ENCODE measurements around the gene LRRC23.
A peak's percentile ranks its signal among the peaks of the same experiment; 100 is the strongest.
"Not testable (repeated sequence)": the region's sequence is repeated elsewhere in the genome, so short reads cannot be mapped to it uniquely, and the experiment has no call there.

Gene LRRC23

GRCh38 chr12:6904280-6905276 is at the start of gene LRRC23:
TSS of gene LRRC23 (plus strand) at chr12:6904822. CDS start at chr12:6905634, 812 bp downstream.
- Histone ChIP-seq H3K4me1 (ENCODE audit: control insufficient read depth, low read depth, low read length) (peaks cover 12% of the 10 kb centered on the region), H3K27ac (ENCODE audit: low read length) (peak within 1 kb of the TSS; percentile 94), H3K9ac (ENCODE audit: low read length) (peak within 1 kb of the TSS; percentile 90), H3K27me3 (ENCODE audit: control insufficient read depth, insufficient read depth, low read length) (peaks cover 4% of the 10 kb centered on the region), H3K9me3 (ENCODE audit: control insufficient read depth, low read depth, low read length) (no peaks in the 10 kb centered on the region), H3K4me3 (ENCODE audit: low read length) (peak within 1 kb of the TSS; percentile 71), H3K36me3 (ENCODE audit: control insufficient read depth, low read depth, low read length) (no peaks in the 10 kb centered on the region)

GRCh38 chr12:6855322-6855721 is 49.3 kb upstream of the LRRC23 start:
- Histone ChIP-seq H3K27ac (ENCODE audit: low read length) (no peak overlapping the region), H3K9me3 (ENCODE audit: control insufficient read depth, low read depth, low read length) (no peaks in the 10 kb centered on the region), H3K4me3 (ENCODE audit: low read length) (no peak overlapping the region), H3K4me1 (ENCODE audit: control insufficient read depth, low read depth, low read length) (peaks cover 4% of the 10 kb centered on the region), H3K27me3 (ENCODE audit: control insufficient read depth, insufficient read depth, low read length) (no peaks in the 10 kb centered on the region), H3K9ac (ENCODE audit: low read length) (no peak overlapping the region), H3K36me3 (ENCODE audit: control insufficient read depth, low read depth, low read length) (peaks cover 38% of the 10 kb centered on the region)

GRCh38 chr12:6858799-6859198 is 45.8 kb upstream of the LRRC23 start:
- H3K36me3 ChIP-seq (ENCODE audit: control insufficient read depth, low read depth, low read length): peaks cover 69% of the 10 kb centered on the region
- H3K9ac ChIP-seq (ENCODE audit: low read length): no peak overlapping the region
- no peak overlapping the region for H3K27ac ChIP-seq (ENCODE audit: low read length)
- H3K9me3 ChIP-seq (ENCODE audit: control insufficient read depth, low read depth, low read length): no peaks in the 10 kb centered on the region
- no peak overlapping the region for H3K4me3 ChIP-seq (ENCODE audit: low read length)
- no peaks in the 10 kb centered on the region for H3K4me1 ChIP-seq (ENCODE audit: control insufficient read depth, low read depth, low read length)
- H3K27me3 ChIP-seq (ENCODE audit: control insufficient read depth, insufficient read depth, low read length): no peaks in the 10 kb centered on the region

DNA sequence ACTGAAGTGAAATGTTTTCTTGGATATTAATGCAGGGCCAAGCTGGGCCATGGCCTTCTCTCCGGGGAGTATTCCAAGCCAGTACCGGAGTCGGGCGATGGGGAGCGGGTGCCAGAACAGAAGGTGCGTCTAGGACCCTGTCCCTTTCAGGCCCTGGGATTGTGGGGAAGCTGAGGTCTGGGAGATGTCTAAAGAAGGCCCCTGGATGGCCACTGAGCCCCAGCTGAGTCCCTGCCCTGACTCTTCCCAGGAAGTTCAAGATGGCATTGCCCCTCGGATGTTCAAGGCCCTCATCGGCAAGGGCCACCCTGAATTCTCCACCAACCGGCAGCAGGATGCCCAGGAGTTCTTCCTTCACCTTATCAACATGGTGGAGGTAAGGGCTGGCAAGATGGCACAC is 44.5 kb upstream of the LRRC23 start:
- Histone ChIP-seq H3K27me3 (ENCODE audit: control insufficient read depth, insufficient read depth, low read length) (no peaks in the 10 kb centered on the region), H3K4me1 (ENCODE audit: control insufficient read depth, low read depth, low read length) (no peaks in the 10 kb centered on the region), H3K9ac (ENCODE audit: low read length) (no peak overlapping the region), H3K4me3 (ENCODE audit: low read length) (no peak overlapping the region), H3K36me3 (ENCODE audit: control insufficient read depth, low read depth, low read length) (peaks cover 78% of the 10 kb centered on the region), H3K9me3 (ENCODE audit: control insufficient read depth, low read depth, low read length) (no peaks in the 10 kb centered on the region), H3K27ac (ENCODE audit: low read length) (no peak overlapping the region)

GRCh38 chr12:6860942-6861341 is 43.7 kb upstream of the LRRC23 start:
- Histone ChIP-seq H3K27ac (ENCODE audit: low read length) (no peak overlapping the region), H3K9ac (ENCODE audit: low read length) (no peak overlapping the region), H3K9me3 (ENCODE audit: control insufficient read depth, low read depth, low read length) (no peaks in the 10 kb centered on the region), H3K4me1 (ENCODE audit: control insufficient read depth, low read depth, low read length) (peaks cover 5% of the 10 kb centered on the region), H3K36me3 (ENCODE audit: control insufficient read depth, low read depth, low read length) (peaks cover 79% of the 10 kb centered on the region), H3K27me3 (ENCODE audit: control insufficient read depth, insufficient read depth, low read length) (no peaks in the 10 kb centered on the region), H3K4me3 (ENCODE audit: low read length) (no peak overlapping the region)

DNA sequence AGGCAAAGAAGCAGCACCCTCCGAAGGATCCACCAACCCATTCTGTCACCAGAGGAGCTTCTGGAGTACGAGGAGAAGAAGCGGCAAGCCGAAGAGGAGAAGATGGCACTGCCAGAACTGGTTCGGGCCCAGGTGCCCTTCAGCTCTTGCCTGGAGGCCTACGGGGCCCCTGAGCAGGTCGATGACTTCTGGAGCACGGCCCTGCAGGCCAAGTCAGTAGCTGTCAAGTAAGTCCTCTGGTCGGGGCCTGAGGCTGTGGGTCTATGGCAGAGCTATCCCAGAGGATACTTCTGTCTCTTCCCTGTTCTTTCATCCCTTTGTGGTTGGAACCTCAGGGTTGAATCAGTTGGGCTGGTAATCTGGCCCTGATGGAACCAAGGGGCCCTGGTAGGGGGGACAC is 43.2 kb upstream of the LRRC23 start:
- H3K36me3 ChIP-seq (ENCODE audit: control insufficient read depth, low read depth, low read length): peaks cover 75% of the 10 kb centered on the region
- no peaks in the 10 kb centered on the region for H3K9me3 ChIP-seq (ENCODE audit: control insufficient read depth, low read depth, low read length)
- H3K4me1 ChIP-seq (ENCODE audit: control insufficient read depth, low read depth, low read length): peaks cover 9% of the 10 kb centered on the region
- H3K27ac ChIP-seq (ENCODE audit: low read length): no peak overlapping the region
- H3K9ac ChIP-seq (ENCODE audit: low read length): no peak overlapping the region
- H3K4me3 ChIP-seq (ENCODE audit: low read length): no peak overlapping the region
- H3K27me3 ChIP-seq (ENCODE audit: control insufficient read depth, insufficient read depth, low read length): no peaks in the 10 kb centered on the region

- no peaks in the 10 kb centered on the region for H3K27me3 ChIP-seq (ENCODE audit: control insufficient read depth, insufficient read depth, low read length)
- H3K9ac ChIP-seq (ENCODE audit: low read length): no peak overlapping the region
- H3K4me3 ChIP-seq (ENCODE audit: low read length): no peak overlapping the region
- H3K4me1 ChIP-seq (ENCODE audit: control insufficient read depth, low read depth, low read length): peaks cover 15% of the 10 kb centered on the region
- H3K27ac ChIP-seq (ENCODE audit: low read length): no peak overlapping the region
- H3K9me3 ChIP-seq (ENCODE audit: control insufficient read depth, low read depth, low read length): no peaks in the 10 kb centered on the region
- peaks cover 59% of the 10 kb centered on the region for H3K36me3 ChIP-seq (ENCODE audit: control insufficient read depth, low read depth, low read length)
These were observed 41.6 kb upstream of the LRRC23 start for GRCh38 chr12:6863033-6863432.

GRCh38 chr12:6863586-6864321 is 40.9 kb upstream of the LRRC23 start:
- Histone ChIP-seq H3K4me1 (ENCODE audit: control insufficient read depth, low read depth, low read length) (peaks cover 15% of the 10 kb centered on the region), H3K9me3 (ENCODE audit: control insufficient read depth, low read depth, low read length) (no peaks in the 10 kb centered on the region), H3K9ac (ENCODE audit: low read length) (no peak overlapping the region), H3K36me3 (ENCODE audit: control insufficient read depth, low read depth, low read length) (peaks cover 53% of the 10 kb centered on the region), H3K4me3 (ENCODE audit: low read length) (no peak overlapping the region), H3K27me3 (ENCODE audit: control insufficient read depth, insufficient read depth, low read length) (no peaks in the 10 kb centered on the region), H3K27ac (ENCODE audit: low read length) (no peak overlapping the region)

DNA sequence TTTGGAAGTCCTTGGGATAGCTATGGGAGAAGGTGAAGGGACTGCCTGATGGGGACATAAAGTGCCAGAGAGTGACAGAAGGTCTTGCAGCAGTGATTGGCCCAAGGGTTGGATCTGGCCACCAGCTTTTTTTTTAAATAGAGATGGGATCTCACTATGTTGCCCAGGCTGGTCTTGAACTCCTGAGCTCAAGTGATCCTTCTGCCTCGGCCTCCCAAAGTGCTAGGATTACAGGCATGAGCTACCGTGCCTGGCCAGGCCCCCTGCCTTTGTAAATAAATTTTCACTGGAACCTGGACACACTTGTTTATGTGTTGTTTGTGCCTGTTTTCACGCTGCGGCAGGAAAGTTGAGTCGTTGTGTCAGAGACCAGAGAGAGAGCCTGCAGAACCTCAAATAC is 39.3 kb upstream of the LRRC23 start:
- H3K27me3 ChIP-seq (ENCODE audit: control insufficient read depth, insufficient read depth, low read length); H3K9me3 ChIP-seq (ENCODE audit: control insufficient read depth, low read depth, low read length); H3K9ac ChIP-seq (ENCODE audit: low read length); H3K4me3 ChIP-seq (ENCODE audit: low read length); H3K27ac ChIP-seq (ENCODE audit: low read length): not testable (repeated sequence)
- peaks cover 57% of the 10 kb centered on the region for H3K36me3 ChIP-seq (ENCODE audit: control insufficient read depth, low read depth, low read length)
- peaks cover 18% of the 10 kb centered on the region for H3K4me1 ChIP-seq (ENCODE audit: control insufficient read depth, low read depth, low read length)

GRCh38 chr12:6866163-6866919 is 38.3 kb upstream of the LRRC23 start:
- Histone ChIP-seq H3K9me3 (ENCODE audit: control insufficient read depth, low read depth, low read length) (no peaks in the 10 kb centered on the region), H3K9ac (ENCODE audit: low read length) (peak overlapping the region; percentile 58), H3K4me3 (ENCODE audit: low read length) (peak overlapping the region; percentile 73), H3K27ac (ENCODE audit: low read length) (peak overlapping the region; percentile 24), H3K4me1 (ENCODE audit: control insufficient read depth, low read depth, low read length) (peaks cover 18% of the 10 kb centered on the region), H3K27me3 (ENCODE audit: control insufficient read depth, insufficient read depth, low read length) (no peaks in the 10 kb centered on the region), H3K36me3 (ENCODE audit: control insufficient read depth, low read depth, low read length) (peaks cover 57% of the 10 kb centered on the region)

GRCh38 chr12:6866920-6867412 is 37.7 kb upstream of the LRRC23 start:
- peaks cover 18% of the 10 kb centered on the region for H3K4me1 ChIP-seq (ENCODE audit: control insufficient read depth, low read depth, low read length)

More at GRCh38 chr12:6866920-6867412, 37.7 kb upstream of the LRRC23 start:
- peaks cover 51% of the 10 kb centered on the region for H3K36me3 ChIP-seq (ENCODE audit: control insufficient read depth, low read depth, low read length)
- H3K27me3 ChIP-seq (ENCODE audit: control insufficient read depth, insufficient read depth, low read length): no peaks in the 10 kb centered on the region
- peak overlapping the region; percentile 58 for H3K9ac ChIP-seq (ENCODE audit: low read length)
- no peaks in the 10 kb centered on the region for H3K9me3 ChIP-seq (ENCODE audit: control insufficient read depth, low read depth, low read length)
- peak overlapping the region; percentile 24 for H3K27ac ChIP-seq (ENCODE audit: low read length)
- peak overlapping the region; percentile 73 for H3K4me3 ChIP-seq (ENCODE audit: low read length)
